Measurements from ENCODE around the gene MMP20. TPM values are rescaled to one million over a fixed set of nuclear protein-coding genes. Genes with fewer than 3 reads are reported as not detected.

The MMP20 gene
- total RNA-seq, 1 experiment from 2014 or later: not detected

- H3K27me3 ChIP-seq (replicated peaks): no peaks in the 10 kb centered on the region
- H3K4me3 ChIP-seq: no peak overlapping the region
- H3K27ac ChIP-seq: peak overlapping the region; percentile 83
- peaks cover 29% of the 10 kb centered on the region for H3K4me1 ChIP-seq (replicated peaks)
- no peak for DNase-seq (ENCODE audit: low read depth in 1 of 2, low spot score in 2 of 2)
- no peaks in the 10 kb centered on the region for H3K9me3 ChIP-seq (replicated peaks)
- H3K36me3 ChIP-seq: no peaks in the 10 kb centered on the region
Observed at GRCh38 chr11:102551169-102551781, 73.9 kb downstream of the MMP20 start.

- Histone ChIP-seq H3K27ac (no peak overlapping the region), H3K9me3 (replicated peaks) (no peaks in the 10 kb centered on the region), H3K4me1 (replicated peaks) (peaks cover 8% of the 10 kb centered on the region), H3K4me3 (no peak overlapping the region), H3K27me3 (replicated peaks) (no peaks in the 10 kb centered on the region), H3K36me3 (no peaks in the 10 kb centered on the region)
- no peak for DNase-seq (ENCODE audit: low read depth in 1 of 2, low spot score in 2 of 2)
Observed at GRCh38 chr11:102546923-102547471, 78.1 kb downstream of the MMP20 start.

- Histone ChIP-seq H3K27ac (no peak overlapping the region), H3K36me3 (no peaks in the 10 kb centered on the region), H3K27me3 (replicated peaks) (no peaks in the 10 kb centered on the region), H3K4me1 (replicated peaks) (peaks cover 3% of the 10 kb centered on the region; the same call in 1 of the 2 replicates), H3K4me3 (no peak overlapping the region), H3K9me3 (replicated peaks) (no peaks in the 10 kb centered on the region)
- DNase-seq (ENCODE audit: low read depth in 1 of 2, low spot score in 2 of 2): no peak
Observed at GRCh38 chr11:102546427-102546826, 78.7 kb downstream of the MMP20 start.

- H3K9me3 ChIP-seq (replicated peaks): no peaks in the 10 kb centered on the region
- no peak for DNase-seq (ENCODE audit: low read depth in 1 of 2, low spot score in 2 of 2)
- H3K27me3 ChIP-seq (replicated peaks): no peaks in the 10 kb centered on the region
- no peaks in the 10 kb centered on the region for H3K4me1 ChIP-seq (replicated peaks)
- H3K27ac ChIP-seq: no peak overlapping the region
- H3K4me3 ChIP-seq: no peak overlapping the region
- H3K36me3 ChIP-seq: no peaks in the 10 kb centered on the region
Observed at GRCh38 chr11:102545701-102546100, 79.4 kb downstream of the MMP20 start.

- no peak overlapping the region for H3K4me3 ChIP-seq
- H3K27ac ChIP-seq: no peak overlapping the region
- no peaks in the 10 kb centered on the region for H3K9me3 ChIP-seq (replicated peaks)
- no peak for DNase-seq (ENCODE audit: low read depth in 1 of 2, low spot score in 2 of 2)
- no peaks in the 10 kb centered on the region for H3K27me3 ChIP-seq (replicated peaks)
- no peaks in the 10 kb centered on the region for H3K36me3 ChIP-seq
- no peaks in the 10 kb centered on the region for H3K4me1 ChIP-seq (replicated peaks)
Observed at GRCh38 chr11:102544594-102544993, 80.5 kb downstream of the MMP20 start.

- H3K27me3 ChIP-seq (replicated peaks): no peaks in the 10 kb centered on the region
- DNase-seq (ENCODE audit: low read depth in 1 of 2, low spot score in 2 of 2): peak in 1 of 2 experiments; percentile 17
Observed at GRCh38 chr11:102539567-102539966, 85.6 kb downstream of the MMP20 start.

GRCh38 chr11:102538932-102539331 lies 86.2 kb downstream of the MMP20 start:
- no peak for DNase-seq (ENCODE audit: low read depth in 1 of 2, low spot score in 2 of 2)
- no peaks in the 10 kb centered on the region for H3K27me3 ChIP-seq (replicated peaks)
- no peaks in the 10 kb centered on the region for H3K36me3 ChIP-seq
- H3K27ac ChIP-seq: no peak overlapping the region
- no peaks in the 10 kb centered on the region for H3K4me1 ChIP-seq (replicated peaks)
- no peak overlapping the region for H3K4me3 ChIP-seq
- no peaks in the 10 kb centered on the region for H3K9me3 ChIP-seq (replicated peaks)

More at GRCh38 chr11:102539567-102539966, 85.6 kb downstream of the MMP20 start:
- H3K27ac ChIP-seq: no peak overlapping the region
- no peak overlapping the region for H3K4me3 ChIP-seq
- H3K36me3 ChIP-seq: no peaks in the 10 kb centered on the region
- no peaks in the 10 kb centered on the region for H3K4me1 ChIP-seq (replicated peaks)
- H3K9me3 ChIP-seq (replicated peaks): no peaks in the 10 kb centered on the region

GRCh38 chr11:102534261-102534872 lies 90.8 kb downstream of the MMP20 start:
- no peak for DNase-seq (ENCODE audit: low read depth in 1 of 2, low spot score in 2 of 2)
- H3K4me1 ChIP-seq (replicated peaks): no peaks in the 10 kb centered on the region
- H3K36me3 ChIP-seq: no peaks in the 10 kb centered on the region
- no peak overlapping the region for H3K4me3 ChIP-seq
- H3K9me3 ChIP-seq (replicated peaks): no peaks in the 10 kb centered on the region
- H3K27me3 ChIP-seq (replicated peaks): no peaks in the 10 kb centered on the region
- H3K27ac ChIP-seq: no peak overlapping the region

GRCh38 chr11:102530558-102530957 lies 94.6 kb downstream of the MMP20 start, which contains the start of gene MMP7:
TSS of gene MMP7 (minus strand) at chr11:102530747. CDS start at chr11:102530700, 47 bp downstream.
- Histone ChIP-seq H3K4me3 (no peak within 1 kb of the TSS), H3K27me3 (replicated peaks) (no peaks in the 10 kb centered on the region), H3K9me3 (replicated peaks) (no peaks in the 10 kb centered on the region), H3K4me1 (replicated peaks) (peaks cover 17% of the 10 kb centered on the region), H3K27ac (no peak within 1 kb of the TSS), H3K36me3 (no peaks in the 10 kb centered on the region)
- DNase-seq (ENCODE audit: low read depth in 1 of 2, low spot score in 2 of 2): peak in 1 of 2 experiments; percentile 27

GRCh38 chr11:102528618-102529017 lies 96.5 kb downstream of the MMP20 start:
- H3K4me1 ChIP-seq (replicated peaks): peaks cover 17% of the 10 kb centered on the region

GRCh38 chr11:102527684-102528083 lies 97.4 kb downstream of the MMP20 start:
- Histone ChIP-seq H3K36me3 (no peaks in the 10 kb centered on the region), H3K4me1 (replicated peaks) (peaks cover 17% of the 10 kb centered on the region), H3K9me3 (replicated peaks) (no peaks in the 10 kb centered on the region), H3K27me3 (replicated peaks) (no peaks in the 10 kb centered on the region), H3K4me3 (no peak overlapping the region), H3K27ac (peak overlapping the region; percentile 61; the same call in 1 of the 2 replicates)
- no peak for DNase-seq (ENCODE audit: low read depth in 1 of 2, low spot score in 2 of 2)

More at GRCh38 chr11:102528618-102529017, 96.5 kb downstream of the MMP20 start:
- no peak overlapping the region for H3K4me3 ChIP-seq
- H3K27ac ChIP-seq: peak overlapping the region; percentile 61; the same call in 1 of the 2 replicates
- H3K36me3 ChIP-seq: no peaks in the 10 kb centered on the region
- DNase-seq (ENCODE audit: low read depth in 1 of 2, low spot score in 2 of 2): peak in 1 of 2 experiments; percentile 25
- no peaks in the 10 kb centered on the region for H3K27me3 ChIP-seq (replicated peaks)
- no peaks in the 10 kb centered on the region for H3K9me3 ChIP-seq (replicated peaks)

GRCh38 chr11:102527041-102527440 lies 98.1 kb downstream of the MMP20 start:
- Histone ChIP-seq H3K4me1 (replicated peaks) (peaks cover 17% of the 10 kb centered on the region), H3K36me3 (no peaks in the 10 kb centered on the region), H3K27ac (no peak overlapping the region), H3K27me3 (replicated peaks) (no peaks in the 10 kb centered on the region), H3K9me3 (replicated peaks) (no peaks in the 10 kb centered on the region), H3K4me3 (no peak overlapping the region)
- no peak for DNase-seq (ENCODE audit: low read depth in 1 of 2, low spot score in 2 of 2)
